Left lobe of liver (tissue), 2 donors: ENCODE measurements around the gene BTBD16. TPM values are rescaled to one million over a fixed set of nuclear protein-coding genes. Genes with fewer than 3 reads are reported as not detected.

Experiments
- ATAC-seq: fragments of 200-7000 bp; cut with Tn5 transposase; one replicate; pipeline ENCODE4 v1.9.1; 2020; ENCODE audit warnings: mild to moderate bottlenecking, moderate library complexity
- DNase-seq: peaks from one replicate; pipeline ENCODE4 v3.0.0-alpha.2; 2020; ENCODE audit warnings: low spot score
- total RNA-seq: library from RNA; stranded (reverse); gene quantifications from one replicate; pipeline ENCODE4 v1.2.1, GENCODE V29; 2021
- donor health status: DM: no; HTN: no; CAD: no; lungs with moderate emphysema.
- donor health status: DM: no; HTN: yes; CAD: no.

Gene BTBD16
- total RNA-seq: 1.5 TPM

GRCh38 chr10:122271076-122271475, at the start of gene BTBD16:
Gene BTBD16, plus strand, starts transcription at chr10:122271296. Its CDS starts 3,786 bp downstream, at chr10:122275082.
- no peak for ATAC-seq
- no peak for DNase-seq

DNA sequence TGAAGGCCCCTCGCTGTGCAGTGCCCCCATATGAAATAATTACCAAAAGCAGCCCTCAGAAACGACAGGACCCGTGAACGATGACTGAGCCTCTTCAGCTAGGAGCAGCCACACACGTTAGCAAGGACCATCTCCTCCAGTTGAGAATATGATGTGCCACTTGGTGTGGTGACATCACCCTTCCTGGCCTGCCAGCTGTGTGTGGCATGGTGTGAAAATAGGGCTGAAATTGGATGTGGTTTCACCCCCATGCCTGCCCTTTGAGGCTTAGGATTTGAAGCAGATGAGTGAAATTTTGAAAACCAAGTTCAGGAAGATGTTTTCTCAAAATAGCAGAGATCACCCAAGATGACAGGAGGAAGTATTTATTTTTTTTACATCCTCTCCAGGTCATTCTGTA, 49.1 kb upstream of the BTBD16 start:
- DNase-seq: no peak
- no peak for ATAC-seq

DNA sequence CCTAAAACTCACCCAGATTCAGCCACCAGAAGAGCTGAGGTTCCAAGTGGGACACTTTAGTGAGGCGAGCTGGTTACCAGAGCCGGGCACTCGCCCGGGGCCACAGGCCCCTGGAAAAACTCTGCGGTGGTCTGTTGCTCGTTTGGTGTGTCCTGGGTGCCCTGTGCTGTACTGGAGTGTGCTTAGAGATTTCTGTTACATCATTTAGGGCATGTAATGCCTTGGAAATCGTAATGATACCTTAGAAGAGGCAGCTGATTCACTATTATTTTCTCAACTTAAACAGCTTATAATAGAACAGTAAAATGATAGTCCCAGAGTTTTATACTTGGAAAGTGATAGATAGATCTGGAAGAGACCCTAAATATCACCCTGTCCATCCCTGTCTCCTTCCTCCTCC, 48.5 kb upstream of the BTBD16 start:
- no peak for ATAC-seq
- no peak for DNase-seq

DNA sequence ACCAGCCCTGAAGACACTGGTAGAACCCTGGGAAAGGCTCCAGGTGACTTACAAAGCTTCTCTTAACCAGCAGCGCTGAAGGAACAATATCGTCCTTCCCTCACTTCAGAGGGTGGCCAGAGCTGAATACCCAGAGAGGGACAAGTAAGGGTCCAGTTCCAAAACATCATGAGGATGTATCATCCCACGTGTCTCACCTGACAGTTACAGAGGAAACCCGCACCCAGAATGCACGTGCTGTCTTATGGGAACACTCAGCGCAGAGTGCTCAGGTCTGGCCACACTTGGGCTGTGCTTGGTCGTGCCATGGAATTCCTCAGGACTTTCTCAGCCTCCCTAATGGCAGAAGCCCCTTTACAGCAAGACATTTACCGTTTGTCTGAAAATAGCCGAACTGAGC, 46.9 kb upstream of the BTBD16 start:
- no peak for ATAC-seq

GRCh38 chr10:122225330-122225729, 45.8 kb upstream of the BTBD16 start:
- DNase-seq: no peak
- no peak for ATAC-seq

More for the DNA sequence above, 46.9 kb upstream of the BTBD16 start:
- DNase-seq: no peak

DNA sequence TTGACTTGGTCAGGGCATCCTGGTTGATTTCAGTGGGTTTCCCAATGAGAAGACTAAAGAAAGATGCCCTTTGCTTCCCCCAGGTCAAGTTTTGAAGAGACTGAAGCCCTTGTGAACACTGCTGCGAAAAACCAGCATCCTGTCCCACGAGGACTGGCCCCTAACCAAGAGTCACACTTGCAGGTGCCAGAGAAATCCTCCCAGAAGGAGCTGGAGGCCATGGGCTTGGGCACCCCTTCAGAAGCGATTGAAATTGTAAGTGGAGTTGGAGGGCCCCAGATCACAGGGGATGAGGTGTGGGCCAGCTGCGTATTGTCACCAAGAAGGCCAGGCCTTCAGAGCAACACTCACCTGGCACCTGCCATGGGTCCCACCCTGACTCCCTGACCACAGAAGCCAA, 43.3 kb upstream of the BTBD16 start:
- ATAC-seq: no peak
- no peak for DNase-seq

DNA sequence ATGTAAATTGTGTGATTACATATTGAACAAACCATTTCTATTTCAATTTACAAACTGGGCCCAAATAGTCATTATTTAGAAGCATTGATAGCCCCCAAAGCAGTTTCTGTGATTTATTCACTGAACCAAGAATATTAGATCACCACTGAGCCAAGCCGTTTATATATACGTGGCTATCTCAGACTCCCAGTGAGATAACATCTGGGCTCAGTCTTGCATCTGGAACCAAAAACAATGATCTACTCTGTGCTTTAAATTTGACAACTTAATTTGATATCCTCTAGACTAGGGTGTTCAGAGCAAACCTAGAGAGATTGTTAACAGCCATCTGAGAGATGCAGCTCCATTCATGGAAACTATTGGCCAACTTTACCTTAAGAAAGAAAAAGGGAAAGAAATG, 41.4 kb upstream of the BTBD16 start:
- DNase-seq: no peak
- no peak for ATAC-seq

GRCh38 chr10:122230222-122230621, 40.9 kb upstream of the BTBD16 start:
- DNase-seq (no peak), ATAC-seq (no peak)

- ATAC-seq (no peak), DNase-seq (no peak)
These were observed 38.3 kb upstream of the BTBD16 start for GRCh38 chr10:122232769-122233168.

DNA sequence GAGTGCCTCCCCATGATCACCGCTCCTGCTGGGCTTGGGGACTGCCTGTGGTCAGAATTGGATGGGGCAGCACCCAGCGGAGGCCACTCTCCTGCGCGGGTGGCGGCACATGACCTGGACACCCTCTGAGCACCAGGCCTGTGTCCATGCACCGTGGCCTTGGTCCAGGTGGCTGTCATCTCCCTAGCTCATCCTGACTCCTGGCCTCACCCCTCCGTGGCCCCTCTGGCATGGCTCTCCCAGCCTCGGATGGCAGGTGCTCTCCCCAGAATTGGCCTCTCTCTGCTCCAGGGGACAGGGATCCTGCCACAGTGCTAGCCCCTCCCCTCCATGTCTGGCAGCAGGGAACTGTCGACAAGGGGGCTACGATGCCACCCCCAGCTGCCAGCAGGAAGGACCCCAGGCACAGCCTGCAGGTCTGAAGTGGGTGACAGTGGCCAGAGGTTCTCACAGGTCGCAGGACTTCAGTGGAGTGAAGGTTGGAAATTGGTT, 37.2 kb upstream of the BTBD16 start:
- no peak for DNase-seq

GRCh38 chr10:122234416-122234815, 36.7 kb upstream of the BTBD16 start:
- no peak for DNase-seq
- no peak for ATAC-seq

More for the DNA sequence above, 37.2 kb upstream of the BTBD16 start:
- ATAC-seq: no peak

GRCh38 chr10:122236690-122237306, 34.3 kb upstream of the BTBD16 start:
- DNase-seq (no peak), ATAC-seq (no peak)

- DNase-seq (no peak), ATAC-seq (no peak)
These were observed 33.6 kb upstream of the BTBD16 start for GRCh38 chr10:122237331-122237990.

- DNase-seq: no peak
- no peak for ATAC-seq
These were observed 31.4 kb upstream of the BTBD16 start for GRCh38 chr10:122239578-122240257.

GRCh38 chr10:122240401-122240800, 30.7 kb upstream of the BTBD16 start:
- ATAC-seq (no peak), DNase-seq (no peak)

- ATAC-seq (no peak), DNase-seq (no peak)
These were observed 29.3 kb upstream of the BTBD16 start for GRCh38 chr10:122241836-122242235.

DNA sequence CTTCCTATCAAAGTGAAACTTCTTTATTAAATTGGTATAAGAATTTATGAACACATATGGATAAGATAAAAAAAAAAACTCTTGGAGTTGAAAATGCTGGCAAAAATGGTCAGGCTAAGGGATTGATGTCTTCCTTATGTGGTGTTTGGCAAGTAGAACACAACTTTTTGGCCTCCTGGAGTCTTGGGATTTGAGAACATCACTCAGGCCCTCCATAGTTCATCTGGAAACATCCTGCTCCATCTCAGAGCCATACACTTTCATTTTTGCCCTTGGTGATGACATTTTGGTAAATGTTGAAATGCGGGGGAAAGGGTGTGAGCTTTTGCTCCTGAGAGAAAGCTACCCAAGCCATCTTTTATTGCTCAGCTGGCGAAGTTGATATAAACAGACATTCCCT, 27.5 kb upstream of the BTBD16 start:
- ATAC-seq (no peak), DNase-seq (no peak)

- ATAC-seq (no peak), DNase-seq (no peak)
These were observed 26.8 kb upstream of the BTBD16 start for GRCh38 chr10:122244001-122244975.

GRCh38 chr10:122245136-122245535, 26.0 kb upstream of the BTBD16 start:
- no peak for ATAC-seq

GRCh38 chr10:122245897-122246296, 25.2 kb upstream of the BTBD16 start:
- DNase-seq (no peak), ATAC-seq (no peak)

More at GRCh38 chr10:122245136-122245535, 26.0 kb upstream of the BTBD16 start:
- DNase-seq: no peak
